Naive thymus-derived CD4-positive, alpha-beta T cell (primary cell): ENCODE data around the gene OOSP4B. TPM values are rescaled to one million over a fixed set of nuclear protein-coding genes. Genes with fewer than 3 reads are reported as not detected.

Source experiments
- ATAC-seq: fragments of 150-1000 bp; cut with Tn5 transposase; 2 replicates; pipeline ENCODE4 v1.10.0; 2021; ENCODE audit warnings: mild to moderate bottlenecking, moderate library complexity
- CTCF ChIA-PET: fragments of 350-600 bp; sonication (Branson Sonifier 250); formaldehyde crosslinking; loops from one replicate; lab custom pipeline; 2021; ENCODE audit warnings: antibody characterized with exemption; lab: Charles Lee
- POLR2A ChIA-PET: fragments of 350-600 bp; sonication (Branson Sonifier 250); formaldehyde crosslinking; loops from one replicate; lab custom pipeline; 2021; ENCODE audit warnings: antibody characterized with exemption, inconsistent platforms; lab: Charles Lee
- DNase-seq, 9 donors: peaks; one replicate each; pipeline versions ENCODE4 v3.0.0 to v3.0.0-alpha.2; 2020 to 2022; ENCODE audit warnings: mixed read lengths in 1 of 9
- H3K27ac ChIP-seq: one replicate; pipeline ENCODE4 v1.7.0; 2013; ENCODE audit warnings: mild to moderate bottlenecking, low read depth, low read length, moderate library complexity
- H3K27me3 ChIP-seq, 2 donors: one replicate each; pipeline ENCODE4 v1.7.0; 2013; ENCODE audit warnings: low read length in 2 of 2, mild to moderate bottlenecking in 2 of 2, moderate library complexity in 2 of 2; ENCODE audit not compliant: control insufficient read depth in 2 of 2, insufficient read depth in 2 of 2
- H3K36me3 ChIP-seq, 3 experiments: 1 replicate in 2 of 3; 2 replicates in 1 of 3; pipeline ENCODE4 v1.7.0; 2013; ENCODE audit warnings: low read length in 3 of 3, mild to moderate bottlenecking in 3 of 3, moderate library complexity in 1 of 3; ENCODE audit not compliant: insufficient read depth in 3 of 3, control insufficient read depth in 2 of 3
- H3K4me1 ChIP-seq, 2 donors: one replicate each; pipeline ENCODE4 v1.7.0; 2013; ENCODE audit warnings: low read length in 2 of 2, mild to moderate bottlenecking in 2 of 2, moderate library complexity in 1 of 2; ENCODE audit not compliant: control insufficient read depth in 2 of 2, insufficient read depth in 2 of 2
- H3K4me3 ChIP-seq: 2 replicates; pipeline ENCODE4 v1.7.0; 2013; ENCODE audit warnings: mild to moderate bottlenecking, low read length
- H3K9me3 ChIP-seq, 3 experiments: 1 replicate in 2 of 3; 2 replicates in 1 of 3; pipeline ENCODE4 v1.7.0; 2013; ENCODE audit warnings: low read length in 3 of 3; ENCODE audit not compliant: control insufficient read depth in 2 of 3
- H3K27ac Mint-ChIP-seq, 9 donors: one replicate each; pipeline ENCODE4 v1.8.0; 2020 to 2022; ENCODE audit warnings: mixed read lengths in 9 of 9, mild to moderate bottlenecking in 8 of 9, moderate library complexity in 5 of 9, inconsistent platforms in 2 of 9
- H3K27me3 Mint-ChIP-seq, 5 donors: one replicate each; pipeline ENCODE4 v1.8.0; 2021 to 2022; ENCODE audit warnings: mixed read lengths in 5 of 5, mild to moderate bottlenecking in 1 of 5
- H3K36me3 Mint-ChIP-seq, 5 donors: one replicate each; pipeline ENCODE4 v1.8.0; 2020 to 2022; ENCODE audit warnings: mixed read lengths in 5 of 5, mild to moderate bottlenecking in 3 of 5, inconsistent platforms in 1 of 5
- H3K4me1 Mint-ChIP-seq, 7 donors: one replicate each; pipeline ENCODE4 v1.8.0; 2020 to 2022; ENCODE audit warnings: mixed read lengths in 7 of 7, mild to moderate bottlenecking in 3 of 7, inconsistent platforms in 1 of 7
- H3K4me3 Mint-ChIP-seq, 10 donors: one replicate each; pipeline ENCODE4 v1.8.0; 2020 to 2022; ENCODE audit warnings: mild to moderate bottlenecking in 10 of 10, mixed read lengths in 10 of 10, moderate library complexity in 6 of 10, inconsistent platforms in 2 of 10
- H3K9me3 Mint-ChIP-seq, 11 donors: one replicate each; pipeline ENCODE4 v1.8.0; 2020 to 2022; ENCODE audit warnings: mixed read lengths in 11 of 11, mild to moderate bottlenecking in 4 of 11, inconsistent platforms in 1 of 11, moderate library complexity in 1 of 11
- intact Hi-C, 2 donors: fragments of 100-400 bp; cut with micrococcal nuclease; formaldehyde crosslinking; loops; one replicate each; pipeline ENCODE4 v1.15.1; 2023
- polyA plus RNA-seq, 2 donors: library from polyadenylated mRNA; unstranded; fragments of 300-500 nt; fragmentation: Illumina TruSeq; gene quantifications; one replicate each; pipeline ENCODE4 v1.2.3, GENCODE V29; 2021
- total RNA-seq, 6 experiments: library from RNA in 5 of 6; stranded (reverse) in 5 of 6; gene quantifications; 1 replicate in 5 of 6; 2 replicates in 1 of 6; pipeline ENCODE4 v1.2.3 and lab custom pipeline; 2021 to 2026

OOSP4B gene
- total and polyA plus RNA-seq, 7 experiments from 2014 or later, result not detected

- H3K4me1 Mint-ChIP-seq, result peaks cover 0 to 1% (median 0%) of the 10 kb centered on the region in 7 donors
- H3K27ac ChIP-seq, result no peak overlapping the region
- ChIA-PET CTCF (no interaction called here), POLR2A (no interaction called here)
- H3K9me3 Mint-ChIP-seq, result peaks cover 0 to 7% (median 0%) of the 10 kb centered on the region in 11 donors
- peaks cover 0 to 29% (median 23%) of the 10 kb centered on the region in 5 donors for H3K27me3 Mint-ChIP-seq
- no peak overlapping the region for H3K27ac Mint-ChIP-seq
- no peaks in the 10 kb centered on the region for H3K27me3 ChIP-seq
- no peak for DNase-seq
- H3K9me3 ChIP-seq, result no peaks in the 10 kb centered on the region
- H3K4me1 ChIP-seq, result no peaks in the 10 kb centered on the region
- no peaks in the 10 kb centered on the region for H3K36me3 ChIP-seq
- intact Hi-C loops, result no loop called here
- H3K4me3 Mint-ChIP-seq, result no peak overlapping the region
- ATAC-seq, result no peak
- H3K4me3 ChIP-seq, result no peak overlapping the region
- H3K36me3 Mint-ChIP-seq, result no peaks in the 10 kb centered on the region
Observed at GRCh38 chr11:59983212-59983611, 33.8 kb upstream of the OOSP4B start.

DNA sequence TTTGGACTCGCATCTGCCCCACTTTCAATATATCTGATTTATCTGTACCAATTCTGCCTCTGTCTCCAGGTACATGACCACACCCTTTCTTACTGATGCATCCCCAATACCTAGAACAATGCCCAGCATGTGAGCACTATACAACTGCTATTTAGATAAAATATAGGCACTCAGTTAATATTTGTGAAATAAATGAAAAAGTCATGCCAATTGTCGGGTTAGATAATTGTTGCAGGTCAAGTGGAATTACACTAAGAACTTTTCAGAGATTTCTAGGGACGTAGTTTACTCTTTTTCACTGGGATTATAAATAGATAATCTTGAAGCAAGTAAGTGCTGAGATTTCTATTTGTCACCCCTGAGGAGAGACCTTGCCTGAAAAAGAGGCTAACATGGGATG is 32.6 kb upstream of the OOSP4B start:
- Mint-ChIP-seq H3K4me1 (peaks cover 0 to 1% (median 0%) of the 10 kb centered on the region in 7 donors), H3K36me3 (peaks cover 0 to 3% (median 0%) of the 10 kb centered on the region in 5 donors), H3K27ac (no peak overlapping the region), H3K4me3 (no peak overlapping the region), H3K9me3 (peaks cover 0 to 12% (median 3%) of the 10 kb centered on the region in 11 donors), H3K27me3 (peaks cover 0 to 27% (median 17%) of the 10 kb centered on the region in 5 donors)
- H3K36me3 ChIP-seq, result no peaks in the 10 kb centered on the region
- no peaks in the 10 kb centered on the region for H3K4me1 ChIP-seq
- H3K4me3 ChIP-seq, result no peak overlapping the region
- DNase-seq, result no peak
- intact Hi-C loops, result no loop called here
- no peaks in the 10 kb centered on the region for H3K27me3 ChIP-seq
- ATAC-seq, result no peak
- no peak overlapping the region for H3K27ac ChIP-seq
- POLR2A ChIA-PET, result no interaction called here
- CTCF ChIA-PET, result no interaction called here
- H3K9me3 ChIP-seq, result no peaks in the 10 kb centered on the region

DNA sequence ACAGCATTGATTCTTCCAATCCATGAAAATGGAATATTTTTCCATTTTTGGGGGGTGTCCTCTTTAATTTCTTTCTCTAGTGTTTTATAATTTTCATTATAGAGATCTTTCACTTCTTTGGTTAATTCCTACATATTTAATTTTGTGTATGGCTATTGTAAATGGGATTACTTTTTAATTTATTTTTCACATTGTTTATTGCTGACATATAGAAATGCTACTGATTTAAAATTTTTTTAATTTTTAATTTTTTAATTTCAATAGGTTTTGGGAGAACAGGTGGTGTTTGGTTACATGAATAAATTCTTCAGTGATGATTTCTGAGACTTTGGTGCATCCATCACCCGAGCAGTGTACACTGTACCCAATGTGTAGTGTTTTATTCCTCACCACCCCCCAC is 26.6 kb upstream of the OOSP4B start:
- POLR2A ChIA-PET, result no interaction called here
- Histone ChIP-seq H3K9me3 (no peaks in the 10 kb centered on the region), H3K27me3 (no peaks in the 10 kb centered on the region), H3K27ac (no peak overlapping the region), H3K4me3 (no peak overlapping the region), H3K4me1 (no peaks in the 10 kb centered on the region), H3K36me3 (no peaks in the 10 kb centered on the region)
- no peak for ATAC-seq
- Mint-ChIP-seq H3K27me3 (peaks cover 0 to 27% (median 12%) of the 10 kb centered on the region in 5 donors), H3K36me3 (peaks cover 0 to 9% (median 0%) of the 10 kb centered on the region in 5 donors), H3K27ac (no peak overlapping the region), H3K4me1 (no peaks in the 10 kb centered on the region), H3K4me3 (no peak overlapping the region), H3K9me3 (peaks cover 2 to 42% (median 22%) of the 10 kb centered on the region in 11 donors)
- CTCF ChIA-PET, result no interaction called here
- no peak for DNase-seq
- intact Hi-C loops, result no loop called here

GRCh38 chr11:59992425-59992824 is 24.6 kb upstream of the OOSP4B start:
- Histone ChIP-seq H3K27ac (no peak overlapping the region), H3K4me3 (no peak overlapping the region), H3K4me1 (no peaks in the 10 kb centered on the region), H3K36me3 (no peaks in the 10 kb centered on the region), H3K9me3 (no peaks in the 10 kb centered on the region), H3K27me3 (no peaks in the 10 kb centered on the region)
- H3K27ac Mint-ChIP-seq, result no peak overlapping the region
- H3K4me1 Mint-ChIP-seq, result no peaks in the 10 kb centered on the region
- DNase-seq (no peak), ATAC-seq (no peak)
- H3K9me3 Mint-ChIP-seq, result peaks cover 2 to 39% (median 22%) of the 10 kb centered on the region in 11 donors
- intact Hi-C loops, result no loop called here
- no peak overlapping the region for H3K4me3 Mint-ChIP-seq
- peaks cover 0 to 9% (median 0%) of the 10 kb centered on the region in 5 donors for H3K36me3 Mint-ChIP-seq
- POLR2A ChIA-PET, result no interaction called here
- peaks cover 0 to 36% (median 20%) of the 10 kb centered on the region in 5 donors for H3K27me3 Mint-ChIP-seq
- CTCF ChIA-PET, result no interaction called here

DNA sequence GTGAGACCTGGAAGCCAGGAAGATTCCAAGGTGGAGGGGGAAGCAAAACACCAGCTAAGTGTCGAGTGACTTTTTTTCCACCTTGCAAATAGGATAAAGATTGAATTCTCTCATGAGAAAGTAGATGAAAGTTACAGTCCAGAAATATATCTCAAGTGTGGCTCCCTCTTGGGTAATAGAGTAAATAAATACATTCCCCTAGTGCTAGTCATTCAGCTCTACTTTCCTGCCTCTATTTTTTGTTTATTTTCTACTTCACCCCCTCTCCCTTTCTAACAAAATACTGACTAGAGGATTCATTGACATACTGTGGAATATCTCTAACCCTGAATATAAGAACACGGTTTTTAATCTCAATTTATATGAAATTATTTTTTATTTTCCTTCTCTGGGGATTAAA is 19.2 kb upstream of the OOSP4B start:
- intact Hi-C loops, result no loop called here
- CTCF ChIA-PET, result no interaction called here
- POLR2A ChIA-PET, result no interaction called here

GRCh38 chr11:59999691-60000090 is 17.3 kb upstream of the OOSP4B start:
- H3K9me3 Mint-ChIP-seq, result peaks cover 0 to 6% (median 0%) of the 10 kb centered on the region in 11 donors
- peaks cover 2 to 48% (median 34%) of the 10 kb centered on the region in 5 donors for H3K27me3 Mint-ChIP-seq
- POLR2A ChIA-PET, result no interaction called here

More for the DNA sequence above, 19.2 kb upstream of the OOSP4B start:
- DNase-seq (no peak), ATAC-seq (no peak)
- Histone ChIP-seq H3K4me3 (no peak overlapping the region), H3K9me3 (no peaks in the 10 kb centered on the region), H3K36me3 (no peaks in the 10 kb centered on the region), H3K4me1 (no peaks in the 10 kb centered on the region), H3K27ac (no peak overlapping the region), H3K27me3 (peaks cover 0 to 3% of the 10 kb centered on the region in 2 donors)
- H3K27me3 Mint-ChIP-seq, result peaks cover 0 to 59% (median 42%) of the 10 kb centered on the region in 5 donors
- no peak overlapping the region for H3K4me3 Mint-ChIP-seq
- H3K9me3 Mint-ChIP-seq, result peaks cover 0 to 18% (median 3%) of the 10 kb centered on the region in 11 donors
- H3K27ac Mint-ChIP-seq, result no peak overlapping the region
- H3K4me1 Mint-ChIP-seq, result no peaks in the 10 kb centered on the region
- H3K36me3 Mint-ChIP-seq, result no peaks in the 10 kb centered on the region

DNA sequence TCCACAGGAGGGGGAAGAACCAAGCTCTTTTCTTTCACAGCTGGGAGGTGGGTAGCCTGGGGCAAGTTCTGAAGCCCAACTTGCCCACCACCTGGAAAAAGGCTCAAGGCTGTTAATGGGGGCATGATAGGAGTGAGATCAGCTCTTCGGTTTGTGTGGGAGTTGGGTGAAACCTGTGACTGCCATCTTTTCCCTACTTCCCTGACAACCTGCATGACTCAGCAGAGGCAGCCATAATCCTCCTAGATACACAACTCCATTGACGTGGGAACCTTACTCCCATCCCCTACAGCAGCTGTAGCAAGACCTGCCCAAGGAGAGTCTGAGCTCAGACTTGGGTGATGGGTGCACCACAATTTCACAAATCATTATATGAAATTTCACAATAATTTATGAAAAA is 13.3 kb upstream of the OOSP4B start:
- H3K27me3 ChIP-seq, result peaks cover 0 to 3% of the 10 kb centered on the region in 2 donors
- Mint-ChIP-seq H3K27me3 (peaks cover 2 to 26% (median 22%) of the 10 kb centered on the region in 5 donors), H3K36me3 (no peaks in the 10 kb centered on the region), H3K9me3 (peaks cover 0 to 3% (median 0%) of the 10 kb centered on the region in 11 donors), H3K27ac (no peak overlapping the region), H3K4me3 (no peak overlapping the region), H3K4me1 (no peaks in the 10 kb centered on the region)
- POLR2A ChIA-PET, result no interaction called here
- H3K4me1 ChIP-seq, result no peaks in the 10 kb centered on the region
- CTCF ChIA-PET, result no interaction called here
- intact Hi-C loops, result no loop called here
- no peak for ATAC-seq
- H3K27ac ChIP-seq, result no peak overlapping the region
- H3K4me3 ChIP-seq, result no peak overlapping the region
- no peaks in the 10 kb centered on the region for H3K9me3 ChIP-seq
- DNase-seq, result no peak
- no peaks in the 10 kb centered on the region for H3K36me3 ChIP-seq

More at GRCh38 chr11:59999691-60000090, 17.3 kb upstream of the OOSP4B start:
- H3K4me1 Mint-ChIP-seq, result no peaks in the 10 kb centered on the region
- Histone ChIP-seq H3K9me3 (no peaks in the 10 kb centered on the region), H3K27ac (no peak overlapping the region), H3K27me3 (peaks cover 0 to 3% of the 10 kb centered on the region in 2 donors), H3K4me1 (no peaks in the 10 kb centered on the region), H3K36me3 (no peaks in the 10 kb centered on the region), H3K4me3 (no peak overlapping the region)
- H3K4me3 Mint-ChIP-seq, result no peak overlapping the region
- intact Hi-C loops, result no loop called here
- H3K27ac Mint-ChIP-seq, result no peak overlapping the region
- H3K36me3 Mint-ChIP-seq, result no peaks in the 10 kb centered on the region
- CTCF ChIA-PET, result no interaction called here
- ATAC-seq (no peak), DNase-seq (no peak)
